SK-N-SH (cell line): ENCODE results near the gene ARHGEF6. TPM values are rescaled to one million over a fixed set of nuclear protein-coding genes. Genes with fewer than 3 reads are reported as not detected.

Source experiments
- CTCF ChIA-PET: fragments of 300-600, 350-600 bp; formaldehyde crosslinking; extraction: SDS; loops from one replicate; lab custom pipeline; 2021; lab: Yijun Ruan, JAX
- POLR2A ChIA-PET: fragments of 350-600 bp; sonication (Branson Sonifier 250); formaldehyde crosslinking; extraction: SDS; loops from one replicate; lab custom pipeline; 2020; ENCODE audit warnings: antibody characterized with exemption, inconsistent platforms; lab: Yijun Ruan, JAX
- DNase-seq: peaks from one replicate; pipeline ENCODE4 v3.0.0; 2012
- H2AFZ ChIP-seq: fragments of 200-600 bp; sonication (generic); 2 replicates; pipeline ENCODE4 v1.8.1; 2016; ENCODE audit warnings: antibody characterized with exemption, mild to moderate bottlenecking, low read depth
- H3F3A ChIP-seq: fragments of 200-600 bp; sonication (generic); replicated peaks from 2 replicates; pipeline ENCODE3; 2016; ENCODE audit warnings: antibody characterized with exemption, mild to moderate bottlenecking; ENCODE audit not compliant: insufficient read depth
- H3K27ac ChIP-seq, 2 experiments: fragments of 200-500 bp in 1 of 2; fragments of 200-600 bp in 1 of 2; sonication (Bioruptor generic) in 1 of 2; sonication (generic), shearing (Covaris generic) in 1 of 2; 2 replicates each; pipeline versions ENCODE4 v1.5.1 to v1.6.1; 2014 to 2016; ENCODE audit warnings: low read depth in 2 of 2, inconsistent platforms in 1 of 2, low read length in 1 of 2, mild to moderate bottlenecking in 1 of 2, mixed read lengths in 1 of 2
- H3K27me3 ChIP-seq: fragments of 200-600 bp; sonication (generic), shearing (Covaris generic); 2 replicates; pipeline ENCODE4 v1.6.1; 2016; ENCODE audit warnings: mixed run types; ENCODE audit not compliant: insufficient read depth
- H3K36me3 ChIP-seq, 2 experiments: fragments of 200-500 bp in 1 of 2; fragments of 200-600 bp in 1 of 2; sonication (Bioruptor generic) in 1 of 2; sonication (generic) in 1 of 2; replicated peaks in 1 of 2; 2 replicates each; pipeline versions ENCODE3 to v1.5.1; 2014 to 2016; ENCODE audit warnings: low read length in 1 of 2, mild to moderate bottlenecking in 1 of 2; ENCODE audit not compliant: insufficient read depth in 2 of 2, control insufficient read depth in 1 of 2
- H3K4me1 ChIP-seq, 2 experiments: fragments of 200-500 bp in 1 of 2; fragments of 200-600 bp in 1 of 2; sonication (Bioruptor generic) in 1 of 2; sonication (generic), shearing (Covaris generic) in 1 of 2; 2 replicates each; pipeline versions ENCODE4 v1.5.1 to v1.6.1; 2014 to 2016; ENCODE audit warnings: low read depth in 1 of 2, low read length in 1 of 2, mixed run types in 1 of 2; ENCODE audit not compliant: insufficient read depth in 2 of 2, control insufficient read depth in 1 of 2
- H3K4me2 ChIP-seq: fragments of 200-600 bp; sonication (generic), shearing (Covaris generic); 2 replicates; pipeline ENCODE4 v1.6.1; 2017; ENCODE audit warnings: mixed run types
- H3K4me3 ChIP-seq, 2 experiments: fragments of 200-500 bp in 1 of 2; fragments of 200-600 bp in 1 of 2; sonication (Bioruptor generic) in 1 of 2; sonication (generic), shearing (Covaris generic) in 1 of 2; 2 replicates each; pipeline versions ENCODE4 v1.5.1 to v1.8.1; 2014 to 2016; ENCODE audit warnings: low read depth in 2 of 2, inconsistent platforms in 1 of 2, low read length in 1 of 2, mild to moderate bottlenecking in 1 of 2, mixed read lengths in 1 of 2, moderate library complexity in 1 of 2
- H3K79me2 ChIP-seq: fragments of 200-600 bp; sonication (generic); 2 replicates; pipeline ENCODE4 v1.8.1; 2017; ENCODE audit warnings: mild to moderate bottlenecking; ENCODE audit not compliant: insufficient read depth
- H3K9ac ChIP-seq: fragments of 200-600 bp; sonication (generic); 2 replicates; pipeline ENCODE4 v1.6.1; 2017; ENCODE audit warnings: mixed run types
- H3K9me2 ChIP-seq: fragments of 200-600 bp; sonication (generic); 2 replicates; pipeline ENCODE4 v1.6.1; 2017; ENCODE audit warnings: mixed run types
- H3K9me3 ChIP-seq: fragments of 200-600 bp; sonication (generic); 2 replicates; pipeline ENCODE4 v1.6.1; 2017; ENCODE audit warnings: mixed run types, mild to moderate bottlenecking, moderate library complexity
- H4K20me1 ChIP-seq: fragments of 200-600 bp; sonication (generic); 2 replicates; pipeline ENCODE4 v1.6.1; 2017; ENCODE audit warnings: mild to moderate bottlenecking, mixed run types; ENCODE audit not compliant: insufficient read depth
- CTCF ChIP-seq: fragments of 200-600 bp; sonication (generic); IDR thresholded peaks from 2 replicates; pipeline ENCODE4 v1.6.1; 2017; ENCODE audit warnings: antibody characterized with exemption, mild to moderate bottlenecking, moderate library complexity
- ELF1 ChIP-seq: IDR thresholded peaks from 2 replicates; pipeline ENCODE4 v1.4.0; 2012
- MEF2A ChIP-seq: IDR thresholded peaks from 2 replicates; pipeline ENCODE4 v1.4.0; 2012; ENCODE audit warnings: low read depth, borderline replicate concordance
- MXI1 ChIP-seq: IDR thresholded peaks from 2 replicates; pipeline ENCODE4 v1.6.1; 2012; ENCODE audit warnings: mild to moderate bottlenecking, low read depth, low read length, improper control_type of control experiment
- RAD21 ChIP-seq: IDR thresholded peaks from 2 replicates; pipeline ENCODE4 v1.6.1; 2012; ENCODE audit warnings: mild to moderate bottlenecking, low read length
- SMC3 ChIP-seq: IDR thresholded peaks from 2 replicates; pipeline ENCODE4 v1.6.1; 2012; ENCODE audit warnings: low read depth, low read length, improper control_type of control experiment
- TAF1 ChIP-seq: IDR thresholded peaks from 2 replicates; pipeline ENCODE4 v1.6.1; 2012; ENCODE audit warnings: low read depth, mild to moderate bottlenecking, low read length, moderate library complexity, borderline replicate concordance
- ZBTB33 ChIP-seq: IDR thresholded peaks from 2 replicates; pipeline ENCODE4 v1.4.0; 2012; ENCODE audit warnings: low read depth, borderline replicate concordance
- WGBS: methylation state at CpG from one replicate; pipeline ENCODE4 v1.1.6; 2017; ENCODE audit warnings: low lambda C conversion rate; 5-methylcytosine and 5-hydroxymethylcytosine counted together
- polyA plus RNA-seq, 3 experiments: library from polyadenylated mRNA; depleted of rRNA; stranded (reverse); fragments of >200 nt; gene quantifications; 2 replicates each; pipeline ENCODE4 v1.2.3, GENCODE V29; 2012

The ARHGEF6 gene
- polyA plus RNA-seq, 1 of the 3 experiments (the other 2 are of a cell fraction): 2.7 TPM

GRCh38 chrX:136712650-136713310 is 68.0 kb downstream of the ARHGEF6 start:
- no peaks in the 10 kb centered on the region for H3F3A ChIP-seq
- no peak overlapping the region for H3K9ac ChIP-seq
- no peaks in the 10 kb centered on the region for H3K79me2 ChIP-seq
- H3K4me3 ChIP-seq: no peak overlapping the region
- no peak overlapping the region for H3K4me2 ChIP-seq
- ChIA-PET POLR2A (no interaction called here), CTCF (interaction anchor here (0.6 to 3.7 kb wide), 3 partner anchors 8 to 341 kb away, joined by 3 to 26 read pairs (median 3); no protein-coding TSS in a partner anchor)
- no peaks in the 10 kb centered on the region for H3K9me3 ChIP-seq
- H3K9me2 ChIP-seq: no peaks in the 10 kb centered on the region
- no peaks in the 10 kb centered on the region; a peak in 1 of 4 replicates for H3K4me1 ChIP-seq
- no peaks in the 10 kb centered on the region for H3K36me3 ChIP-seq
- DNase-seq: no peak
- H2AFZ ChIP-seq: no peak overlapping the region
- no peak for TF ChIP-seq MEF2A
- no peak for TF ChIP-seq ELF1
- TF ChIP-seq ZBTB33: no peak
- TF ChIP-seq TAF1: no peak
- H4K20me1 ChIP-seq: no peaks in the 10 kb centered on the region
- H3K27ac ChIP-seq: no peak overlapping the region
- no peaks in the 10 kb centered on the region for H3K27me3 ChIP-seq

GRCh38 chrX:136711147-136711546 is 69.6 kb downstream of the ARHGEF6 start:
- H3K9me3 ChIP-seq: no peaks in the 10 kb centered on the region
- no peak overlapping the region for H3K4me2 ChIP-seq
- peak; percentile 42 for DNase-seq
- 14% methylated on average over 1 of the region's 1 CpG for WGBS
- no peaks in the 10 kb centered on the region for H3K27me3 ChIP-seq
- ChIA-PET CTCF (interaction anchor here (0.7 to 3.7 kb wide), 10 partner anchors 15 to 340 kb away, joined by 3 to 26 read pairs (median 4); no protein-coding TSS in a partner anchor), POLR2A (no interaction called here)
- H3K9me2 ChIP-seq: no peaks in the 10 kb centered on the region
- H3K9ac ChIP-seq: no peak overlapping the region
- H3K4me3 ChIP-seq: no peak overlapping the region
- no peaks in the 10 kb centered on the region for H4K20me1 ChIP-seq
- no peaks in the 10 kb centered on the region; a peak in 1 of 4 replicates for H3K4me1 ChIP-seq
- H3K79me2 ChIP-seq: no peaks in the 10 kb centered on the region
- TF ChIP-seq CTCF: peak; percentile 59
- peak; percentile 80 for TF ChIP-seq RAD21
- no peak for TF ChIP-seq MXI1
- TF ChIP-seq SMC3: peak; percentile 78
- H3F3A ChIP-seq: no peaks in the 10 kb centered on the region
- no peaks in the 10 kb centered on the region for H3K36me3 ChIP-seq
- no peak overlapping the region for H2AFZ ChIP-seq
- no peak overlapping the region for H3K27ac ChIP-seq
